GM19328 (cell line): ENCODE results near the gene TMOD1.
"Not testable (repeated sequence)": the region's sequence is repeated elsewhere in the genome, so short reads cannot be mapped to it uniquely, and the experiment has no call there.

Experiments
- ATAC-seq: cut with Tn5 transposase; IDR thresholded peaks from one replicate; pipeline ENCODE4 v1.9.1; 2021; ENCODE audit warnings: mild to moderate bottlenecking, moderate library complexity; ENCODE audit not compliant: unreplicated experiment

TMOD1 gene

GRCh38 chr9:97501177-97501971, at the start of gene TMOD1:
TSS of gene TMOD1 (plus strand) at chr9:97501666. CDS start at chr9:97524189, 22,523 bp downstream.
- peak; percentile 56 for ATAC-seq

- ATAC-seq = not testable (repeated sequence)
These were observed 47.9 kb upstream of the TMOD1 start for GRCh38 chr9:97453573-97453972.

- not testable (repeated sequence) for ATAC-seq
These were observed 44.6 kb upstream of the TMOD1 start for GRCh38 chr9:97456841-97457240.

DNA sequence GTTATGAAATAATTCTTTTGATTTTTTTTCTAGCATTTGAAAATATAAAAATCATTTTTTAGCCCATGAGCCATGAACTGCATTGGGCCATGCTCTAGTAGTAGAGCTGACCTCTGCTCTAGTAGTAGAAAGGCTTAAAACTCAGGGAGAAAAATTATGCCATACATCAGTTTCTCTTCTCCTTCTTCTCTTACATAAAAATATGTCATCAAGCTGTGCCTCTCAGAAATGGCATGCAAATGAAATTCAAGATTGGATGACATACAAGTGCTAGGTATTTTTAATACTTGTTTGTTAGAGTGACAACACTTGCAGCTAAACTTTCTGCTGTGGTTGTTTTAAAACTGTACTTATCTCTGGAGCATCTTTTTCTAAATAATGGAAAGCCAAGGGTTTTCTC, 42.1 kb upstream of the TMOD1 start:
- ATAC-seq = no peak

DNA sequence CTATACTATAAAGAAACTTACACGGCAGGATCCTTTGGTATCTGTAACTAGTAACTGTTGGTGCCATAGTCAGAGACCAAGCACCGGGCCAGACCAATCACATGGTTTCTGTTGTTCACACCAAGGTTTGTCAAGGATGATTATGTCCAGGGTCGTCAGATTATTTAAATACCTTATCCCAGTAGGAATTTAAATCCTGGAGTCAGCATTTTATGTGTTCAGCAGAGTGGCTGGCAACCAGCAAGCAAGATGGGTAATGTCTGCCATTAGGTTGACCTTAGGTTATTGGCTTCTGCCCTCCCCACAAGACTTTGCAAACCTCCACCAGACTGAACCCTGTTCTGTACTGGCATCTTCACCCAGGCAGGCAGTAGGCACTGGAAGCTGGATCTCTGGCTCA, 39.3 kb upstream of the TMOD1 start:
- no peak for ATAC-seq

DNA sequence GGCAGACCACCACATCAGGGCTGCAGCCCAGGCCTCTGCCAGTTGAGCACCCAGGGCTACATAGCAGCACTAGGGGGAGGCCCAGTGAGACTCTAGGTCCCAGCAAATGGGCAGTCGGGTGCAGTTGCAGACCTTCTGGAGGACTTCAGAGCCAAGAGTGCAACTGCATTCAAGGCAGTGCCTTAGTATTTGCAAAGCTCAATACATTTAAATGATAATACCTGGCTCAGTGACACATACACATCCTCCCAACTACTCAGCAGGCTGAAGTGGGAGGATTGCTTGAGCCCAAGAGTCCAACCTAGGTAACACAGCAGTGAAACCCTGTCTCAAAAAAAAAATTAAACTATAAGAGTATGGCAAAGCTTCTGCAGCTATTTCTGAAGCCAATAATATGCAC, 38.6 kb upstream of the TMOD1 start:
- ATAC-seq = no peak

GRCh38 chr9:97468658-97469448, 32.6 kb upstream of the TMOD1 start:
- ATAC-seq = peak; percentile 59

- ATAC-seq = no peak
These were observed 31.4 kb upstream of the TMOD1 start for GRCh38 chr9:97470076-97470475.

DNA sequence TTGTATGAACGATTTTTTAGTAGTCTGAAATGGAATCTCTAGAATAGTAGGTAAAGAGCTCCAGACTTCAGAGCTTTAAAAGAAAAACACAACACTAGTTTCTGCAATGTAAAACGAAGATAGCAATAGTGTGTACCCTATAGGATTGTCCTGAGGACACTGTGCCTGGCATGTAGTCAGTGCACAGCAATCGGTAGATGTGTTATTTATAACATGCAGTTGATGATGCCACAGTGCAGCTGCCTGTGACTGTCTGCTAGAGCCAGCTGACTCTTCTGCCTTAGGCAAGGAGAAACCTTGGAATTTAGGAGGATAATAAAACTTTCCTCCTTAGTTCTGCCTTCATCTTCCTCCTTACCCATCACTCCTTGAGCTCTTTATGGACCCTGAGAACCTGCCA, 27.7 kb upstream of the TMOD1 start:
- no peak for ATAC-seq

- ATAC-seq = no peak
These were observed 27.0 kb upstream of the TMOD1 start for GRCh38 chr9:97474372-97474925.

GRCh38 chr9:97475059-97475458, 26.4 kb upstream of the TMOD1 start:
- no peak for ATAC-seq

DNA sequence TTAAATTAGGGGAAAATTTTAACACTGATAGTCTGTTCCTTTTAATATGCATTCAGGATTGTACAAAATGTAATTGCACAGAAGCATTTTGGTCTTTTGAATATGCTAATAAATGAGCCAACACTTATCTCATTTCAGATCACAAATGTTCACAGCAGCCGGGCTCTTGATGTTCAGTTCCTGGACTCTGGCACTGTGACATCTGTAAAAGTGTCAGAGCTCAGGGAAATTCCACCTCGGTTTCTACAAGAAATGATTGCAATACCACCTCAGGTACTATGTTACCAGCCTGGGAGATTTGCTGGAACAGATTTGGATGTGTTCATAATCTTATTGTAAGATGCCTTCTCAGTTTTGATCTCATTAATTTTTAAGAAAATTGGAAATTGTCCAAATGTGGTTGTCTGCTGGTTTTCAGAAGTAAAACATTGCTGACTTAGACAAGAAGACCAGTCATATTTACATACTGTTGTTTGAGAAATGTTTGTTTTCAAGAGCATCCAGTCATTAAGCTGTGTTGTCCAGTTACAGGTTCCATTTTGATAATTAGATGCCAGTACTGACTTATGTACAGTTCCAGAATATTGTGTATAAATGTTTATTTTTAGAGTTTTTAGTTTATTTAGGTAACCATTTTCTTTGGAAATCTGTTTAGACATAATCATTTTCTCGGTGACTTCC, 23.0 kb upstream of the TMOD1 start:
- ATAC-seq = no peak

GRCh38 chr9:97479496-97480159, 21.8 kb upstream of the TMOD1 start:
- ATAC-seq = no peak

GRCh38 chr9:97480174-97480573, 21.3 kb upstream of the TMOD1 start:
- ATAC-seq = no peak

DNA sequence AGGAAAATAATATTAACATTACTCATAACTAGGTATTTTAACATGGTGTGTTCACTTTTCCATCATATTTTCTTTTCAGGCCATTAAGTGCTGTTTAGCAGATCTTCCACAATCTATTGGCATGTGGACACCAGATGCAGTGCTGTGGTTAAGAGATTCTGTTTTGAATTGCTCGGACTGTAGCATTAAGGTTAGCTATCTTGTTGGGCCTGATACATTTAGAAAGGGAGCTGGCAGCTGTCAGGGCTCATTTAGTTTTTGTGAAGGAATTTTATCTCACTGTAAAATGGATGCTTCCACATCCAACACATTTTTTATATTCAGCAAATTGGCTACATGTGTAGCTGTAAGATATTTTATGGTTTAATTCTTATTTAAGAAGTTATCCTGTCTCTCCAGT, 20.7 kb upstream of the TMOD1 start:
- no peak for ATAC-seq

- ATAC-seq = no peak
These were observed 17.3 kb upstream of the TMOD1 start for GRCh38 chr9:97484134-97484533.

GRCh38 chr9:97487107-97487506, 14.4 kb upstream of the TMOD1 start:
- ATAC-seq = no peak

GRCh38 chr9:97487861-97488260, 13.6 kb upstream of the TMOD1 start:
- ATAC-seq = no peak

GRCh38 chr9:97491216-97491999, 10.1 kb upstream of the TMOD1 start:
- no peak for ATAC-seq
